PC-9 (cell line): ENCODE results near the gene GPR183. TPM values are rescaled to one million over a fixed set of nuclear protein-coding genes. Genes with fewer than 3 reads are reported as not detected.

Experiments used
- BruUV-seq: library from RNA; stranded (reverse); fragments of 400-500 nt; replicated peaks from 2 replicates; lab custom pipeline; 2021; lab: Mats Ljungman, UMichigan
- CTCF ChIA-PET: fragments of 300-600 bp; sonication (Branson Sonifier 250); formaldehyde crosslinking; loops from one replicate; lab custom pipeline; 2022; ENCODE audit warnings: antibody characterized with exemption; lab: Charles Lee
- POLR2A ChIA-PET: fragments of 300-600 bp; sonication (Branson Sonifier 250); formaldehyde crosslinking; loops from one replicate; lab custom pipeline; 2022; ENCODE audit warnings: antibody characterized with exemption; ENCODE audit not compliant: unreplicated experiment; lab: Charles Lee
- DNase-seq, 2 experiments: peaks; one replicate each; pipeline versions ENCODE4 v3.0.0 to v3.0.0-alpha.2; 2015 to 2022; ENCODE audit warnings: mixed read lengths in 1 of 2
- H2AFZ ChIP-seq: fragments of 200-600 bp; sonication (generic); 2 replicates; pipeline ENCODE4 v1.8.1; 2017; ENCODE audit warnings: antibody characterized with exemption
- H3F3A ChIP-seq: fragments of 200-600 bp; sonication (generic); 2 replicates; pipeline ENCODE4 v1.8.1; 2017; ENCODE audit warnings: antibody characterized with exemption, mild to moderate bottlenecking, low read depth; ENCODE audit not compliant: insufficient read depth
- H3K27ac ChIP-seq: fragments of 200-600 bp; sonication (generic); 2 replicates; pipeline ENCODE4 v1.6.1; 2016; ENCODE audit warnings: mixed run types
- H3K27me3 ChIP-seq: fragments of 200-600 bp; sonication (generic); 2 replicates; pipeline ENCODE4 v1.6.1; 2016; ENCODE audit warnings: low read depth, mixed run types; ENCODE audit not compliant: insufficient read depth
- H3K36me3 ChIP-seq: fragments of 200-600 bp; sonication (generic); 2 replicates; pipeline ENCODE4 v1.6.1; 2016; ENCODE audit warnings: low read depth, mixed run types
- H3K4me1 ChIP-seq: fragments of 200-600 bp; sonication (generic); replicated peaks from 2 replicates; pipeline ENCODE4 v1.6.1; 2016; ENCODE audit warnings: mixed run types; ENCODE audit not compliant: insufficient read depth
- H3K4me2 ChIP-seq: fragments of 200-600 bp; sonication (generic); 2 replicates; pipeline ENCODE4 v1.6.1; 2017; ENCODE audit warnings: mixed run types
- H3K4me3 ChIP-seq: fragments of 200-600 bp; sonication (generic); 2 replicates; pipeline ENCODE4 v1.6.1; 2016; ENCODE audit warnings: mixed run types
- H3K79me2 ChIP-seq: fragments of 200-600 bp; sonication (generic); 2 replicates; pipeline ENCODE4 v1.6.1; 2017; ENCODE audit warnings: low read depth, mixed run types
- H3K9me2 ChIP-seq: fragments of 200-600 bp; sonication (generic); 2 replicates; pipeline ENCODE4 v1.8.1; 2017; ENCODE audit warnings: mild to moderate bottlenecking; ENCODE audit not compliant: insufficient read depth
- H3K9me3 ChIP-seq: fragments of 200-600 bp; sonication (generic); 2 replicates; pipeline ENCODE4 v1.8.1; 2016; ENCODE audit warnings: low read depth; ENCODE audit not compliant: insufficient read depth
- H4K20me1 ChIP-seq: fragments of 200-600 bp; sonication (generic); 2 replicates; pipeline ENCODE4 v1.8.1; 2017; ENCODE audit not compliant: insufficient read depth
- EZH2 ChIP-seq: fragments of 200-600 bp; sonication (generic); IDR thresholded peaks from 2 replicates; pipeline ENCODE4 v1.8.0; 2017; ENCODE audit warnings: antibody characterized with exemption, low read depth
- intact Hi-C: fragments of 100-400 bp; cut with micrococcal nuclease; formaldehyde crosslinking; loops from one replicate; pipeline ENCODE4 v1.10.0; 2022; ENCODE audit not compliant: unreplicated experiment
- total RNA-seq: library from RNA; stranded (reverse); gene quantifications from 2 replicates; pipeline ENCODE4 v1.2.3, GENCODE V29; 2021
- TF ChIP-seq, protein P1 (sequence below): fragments of 200-600 bp; sonication (generic); conservative IDR thresholded peaks from 2 replicates; pipeline ENCODE4 v1.6.1; 2017; ENCODE audit warnings: mixed run types, antibody characterized with exemption, mild to moderate bottlenecking, moderate library complexity

GPR183 gene
- total RNA-seq, 1 experiment from 2014 or later, result not detected

DNA sequence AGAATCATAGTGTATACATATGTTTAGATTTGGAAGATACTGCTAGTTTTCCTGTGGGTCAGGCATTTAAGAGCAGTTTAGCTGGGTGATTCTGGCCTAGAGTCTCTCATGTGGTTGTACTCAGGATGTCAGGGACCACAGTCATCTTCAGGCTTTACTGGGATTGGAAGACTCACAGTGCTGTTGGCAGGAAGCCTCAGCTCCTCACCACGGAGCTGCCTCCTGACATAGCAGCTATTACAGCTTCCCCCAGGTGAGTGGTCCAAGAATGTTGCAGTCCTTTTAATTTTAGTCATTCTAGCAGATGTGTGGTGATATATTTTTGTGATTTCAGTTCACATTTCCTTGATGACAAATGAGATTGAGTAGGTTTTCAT is 32.1 kb downstream of the GPR183 start:
- no peaks in the 10 kb centered on the region for H3K9me3 ChIP-seq
- intact Hi-C loops, result no loop called here
- no peak for DNase-seq
- ChIA-PET CTCF (no interaction called here), POLR2A (no interaction called here)
- H2AFZ ChIP-seq, result no peak overlapping the region
- no TSS peak for BruUV-seq
- H3K27me3 ChIP-seq, result no peaks in the 10 kb centered on the region
- no peaks in the 10 kb centered on the region for H3K4me1 ChIP-seq
- peaks cover 7% of the 10 kb centered on the region; the same call in 1 of the 2 replicates for H3F3A ChIP-seq
- H3K79me2 ChIP-seq, result peaks cover 38% of the 10 kb centered on the region
- H3K27ac ChIP-seq, result no peak overlapping the region
- peaks cover 10% of the 10 kb centered on the region for H3K36me3 ChIP-seq
- peaks cover 23% of the 10 kb centered on the region for H4K20me1 ChIP-seq
- TF ChIP-seq, protein P1, sequence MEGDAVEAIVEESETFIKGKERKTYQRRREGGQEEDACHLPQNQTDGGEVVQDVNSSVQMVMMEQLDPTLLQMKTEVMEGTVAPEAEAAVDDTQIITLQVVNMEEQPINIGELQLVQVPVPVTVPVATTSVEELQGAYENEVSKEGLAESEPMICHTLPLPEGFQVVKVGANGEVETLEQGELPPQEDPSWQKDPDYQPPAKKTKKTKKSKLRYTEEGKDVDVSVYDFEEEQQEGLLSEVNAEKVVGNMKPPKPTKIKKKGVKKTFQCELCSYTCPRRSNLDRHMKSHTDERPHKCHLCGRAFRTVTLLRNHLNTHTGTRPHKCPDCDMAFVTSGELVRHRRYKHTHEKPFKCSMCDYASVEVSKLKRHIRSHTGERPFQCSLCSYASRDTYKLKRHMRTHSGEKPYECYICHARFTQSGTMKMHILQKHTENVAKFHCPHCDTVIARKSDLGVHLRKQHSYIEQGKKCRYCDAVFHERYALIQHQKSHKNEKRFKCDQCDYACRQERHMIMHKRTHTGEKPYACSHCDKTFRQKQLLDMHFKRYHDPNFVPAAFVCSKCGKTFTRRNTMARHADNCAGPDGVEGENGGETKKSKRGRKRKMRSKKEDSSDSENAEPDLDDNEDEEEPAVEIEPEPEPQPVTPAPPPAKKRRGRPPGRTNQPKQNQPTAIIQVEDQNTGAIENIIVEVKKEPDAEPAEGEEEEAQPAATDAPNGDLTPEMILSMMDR, result no peak
- TF ChIP-seq EZH2, result no peak
- no peak overlapping the region for H3K4me2 ChIP-seq
- no peak overlapping the region for H3K4me3 ChIP-seq
- H3K9me2 ChIP-seq, result no peaks in the 10 kb centered on the region

DNA sequence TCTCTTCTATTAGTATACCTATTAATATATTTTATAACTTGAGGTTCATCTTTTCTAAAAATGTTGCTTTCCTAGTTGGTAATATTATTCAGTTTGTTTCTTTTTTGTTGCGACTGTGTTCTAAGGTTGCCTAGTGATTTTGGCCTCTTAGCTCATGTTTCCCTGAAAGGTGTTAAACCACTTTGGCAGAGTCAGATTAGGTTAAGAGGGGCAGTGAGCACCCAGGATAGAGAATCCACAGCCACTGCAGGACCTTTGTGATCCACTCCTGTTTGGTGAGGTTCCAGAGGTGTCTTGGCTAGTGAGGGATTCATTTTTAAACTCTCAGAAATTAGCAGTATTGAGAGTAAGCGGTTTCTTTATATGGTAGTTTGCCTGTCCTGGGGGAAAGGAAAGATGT is 34.1 kb downstream of the GPR183 start:
- DNase-seq, result no peak
- ChIA-PET CTCF (no interaction called here), POLR2A (no interaction called here)
- H3K27me3 ChIP-seq, result no peaks in the 10 kb centered on the region
- H3K79me2 ChIP-seq, result peaks cover 39% of the 10 kb centered on the region
- no peak overlapping the region for H3K4me2 ChIP-seq
- H4K20me1 ChIP-seq, result peaks cover 27% of the 10 kb centered on the region
- intact Hi-C loops, result no loop called here
- TF ChIP-seq, protein P1, result no peak
- TF ChIP-seq EZH2, result no peak
- H3K9me3 ChIP-seq, result no peaks in the 10 kb centered on the region
- no peak overlapping the region for H3K4me3 ChIP-seq
- H3F3A ChIP-seq, result peaks cover 20% of the 10 kb centered on the region; the same call in 1 of the 2 replicates
- no TSS peak for BruUV-seq
- no peak overlapping the region for H2AFZ ChIP-seq
- H3K36me3 ChIP-seq, result peaks cover 5% of the 10 kb centered on the region; the same call in 1 of the 2 replicates
- H3K27ac ChIP-seq, result no peak overlapping the region
- H3K4me1 ChIP-seq, result no peaks in the 10 kb centered on the region
- no peaks in the 10 kb centered on the region for H3K9me2 ChIP-seq

DNA sequence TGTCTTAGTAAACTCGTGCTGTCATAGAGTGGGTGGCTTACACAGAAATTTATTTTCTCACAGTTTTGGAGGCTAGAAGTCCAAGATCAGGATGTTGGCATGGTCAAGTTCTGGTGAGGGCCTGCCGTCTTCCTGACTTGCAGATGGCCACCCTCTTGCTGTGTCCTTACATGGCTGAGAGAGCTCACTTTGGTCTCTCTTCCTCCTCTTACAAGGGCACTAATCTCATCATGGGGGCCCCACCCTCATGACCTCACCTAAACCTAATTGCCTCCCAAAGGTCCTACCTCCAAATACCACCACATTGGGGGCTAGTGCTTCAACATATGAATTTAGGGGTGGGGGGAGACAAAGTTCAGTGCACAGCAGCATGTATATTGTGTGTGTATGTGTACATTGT is 34.7 kb downstream of the GPR183 start:
- no TSS peak for BruUV-seq
- peaks cover 24% of the 10 kb centered on the region; the same call in 1 of the 2 replicates for H3F3A ChIP-seq
- no peak for TF ChIP-seq EZH2
- TF ChIP-seq, protein P1, result no peak
- no peak overlapping the region for H3K4me2 ChIP-seq
- no peaks in the 10 kb centered on the region for H3K27me3 ChIP-seq
- ChIA-PET POLR2A (no interaction called here), CTCF (no interaction called here)
- peaks cover 5% of the 10 kb centered on the region; the same call in 1 of the 2 replicates for H3K36me3 ChIP-seq
- no peaks in the 10 kb centered on the region for H3K9me3 ChIP-seq
- no peaks in the 10 kb centered on the region for H3K9me2 ChIP-seq
- H3K4me3 ChIP-seq, result no peak overlapping the region
- no peak for DNase-seq
- no peaks in the 10 kb centered on the region for H3K4me1 ChIP-seq
- intact Hi-C loops, result no loop called here
- no peak overlapping the region for H2AFZ ChIP-seq
- H3K79me2 ChIP-seq, result peaks cover 39% of the 10 kb centered on the region
- H4K20me1 ChIP-seq, result peaks cover 27% of the 10 kb centered on the region
- no peak overlapping the region for H3K27ac ChIP-seq
